GM12801 (cell line): ENCODE measurements around the gene LAPTM5.

Source experiments
- CTCF ChIP-seq: IDR thresholded peaks from one replicate; pipeline ENCODE4 v1.5.1; 2011; ENCODE audit warnings: control low read depth; ENCODE audit not compliant: insufficient read length; ENCODE audit errors: extremely low read depth

The LAPTM5 gene

GRCh38 chr1:30730346-30731108 is 27.0 kb downstream of the LAPTM5 start:
- no peak for TF ChIP-seq CTCF

GRCh38 chr1:30729901-30730300 is 27.7 kb downstream of the LAPTM5 start:
- TF ChIP-seq CTCF: no peak

- no peak for TF ChIP-seq CTCF
Measured at GRCh38 chr1:30728832-30729638, 28.5 kb downstream of the LAPTM5 start.

- no peak for TF ChIP-seq CTCF
Measured at GRCh38 chr1:30728340-30728739, 29.2 kb downstream of the LAPTM5 start.

GRCh38 chr1:30727824-30728223 is 29.8 kb downstream of the LAPTM5 start:
- TF ChIP-seq CTCF: no peak

- TF ChIP-seq CTCF: no peak
Measured at GRCh38 chr1:30726773-30727684, 30.5 kb downstream of the LAPTM5 start.

- no peak for TF ChIP-seq CTCF
Measured at GRCh38 chr1:30726236-30726635, 31.3 kb downstream of the LAPTM5 start.
